Measurements from ENCODE around the gene GSTT4.
"Not testable (repeated sequence)": the region's sequence is repeated elsewhere in the genome, so short reads cannot be mapped to it uniquely, and the experiment has no call there.

Gene GSTT4

GRCh38 chr22:24005201-24005600, at the start of gene GSTT4:
TSS of gene GSTT4 (minus strand) at chr22:24005453. CDS start at chr22:24005356, 97 bp downstream.
- no peak for DNase-seq

DNA sequence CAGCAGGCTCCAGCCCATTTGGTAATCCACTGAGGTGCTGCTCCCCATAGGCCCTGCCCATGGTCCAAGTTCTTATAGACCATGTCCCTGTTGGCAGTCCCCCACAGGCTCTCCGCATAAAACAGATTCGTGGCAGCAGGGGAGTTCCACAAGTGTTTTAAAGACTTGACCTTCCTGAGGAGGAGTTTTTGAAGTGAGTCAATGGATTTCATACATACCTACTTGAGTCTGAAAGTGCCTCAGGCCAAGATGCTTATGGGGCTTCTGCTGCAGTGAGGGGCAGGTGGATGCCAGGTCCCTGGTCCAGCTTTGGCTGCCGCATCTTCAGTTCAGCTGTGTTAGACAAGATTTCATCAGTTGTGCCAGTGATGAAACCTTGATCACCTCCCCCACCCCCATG, 49.1 kb upstream of the GSTT4 start:
- no peak for DNase-seq

DNA sequence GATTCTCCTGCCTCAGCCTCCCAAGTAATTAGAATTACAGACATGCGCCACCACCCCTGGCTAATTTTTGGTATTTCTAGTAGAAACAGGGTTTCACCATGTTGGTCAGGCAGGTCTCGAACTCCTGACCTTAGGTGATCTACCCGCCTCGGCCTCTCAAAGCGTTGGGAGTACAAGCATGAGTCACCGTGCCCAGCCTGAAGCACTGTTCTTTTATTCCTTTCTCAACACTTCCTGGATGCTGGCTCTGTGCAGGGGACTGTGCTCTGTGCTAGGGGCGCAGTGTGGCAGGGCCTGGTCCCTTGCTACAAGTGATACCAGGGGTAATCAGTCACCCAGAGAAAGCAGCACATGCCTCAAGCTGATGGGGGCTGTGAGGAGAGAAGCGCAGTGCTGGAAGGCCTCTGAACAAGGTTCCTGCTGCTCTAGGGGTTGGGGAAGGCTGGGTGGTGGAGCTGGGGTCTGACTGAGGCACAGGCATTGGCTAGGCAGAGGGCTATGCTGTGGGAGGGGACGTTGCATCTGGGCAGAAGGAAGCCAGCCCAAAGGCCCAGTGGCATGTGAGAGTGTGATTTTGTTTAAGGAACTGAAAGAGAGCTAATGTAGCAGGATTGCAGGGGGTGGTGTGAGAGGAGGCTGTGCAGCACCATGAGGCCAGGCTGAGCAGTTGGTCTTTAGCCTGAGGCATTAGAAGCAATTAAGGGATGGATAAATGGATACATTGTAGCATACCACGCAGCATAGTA, 48.4 kb upstream of the GSTT4 start:
- DNase-seq = no peak

- no peak for DNase-seq
Measured at GRCh38 chr22:24051568-24051967, 46.3 kb upstream of the GSTT4 start.

- no peak for DNase-seq
Measured at GRCh38 chr22:24051028-24051427, 45.8 kb upstream of the GSTT4 start.

GRCh38 chr22:24049978-24050377, 44.7 kb upstream of the GSTT4 start:
- no peak for DNase-seq

GRCh38 chr22:24049211-24049610, 44.0 kb upstream of the GSTT4 start:
- DNase-seq = no peak

- DNase-seq = no peak
Measured at GRCh38 chr22:24046024-24046423, 40.8 kb upstream of the GSTT4 start.

DNA sequence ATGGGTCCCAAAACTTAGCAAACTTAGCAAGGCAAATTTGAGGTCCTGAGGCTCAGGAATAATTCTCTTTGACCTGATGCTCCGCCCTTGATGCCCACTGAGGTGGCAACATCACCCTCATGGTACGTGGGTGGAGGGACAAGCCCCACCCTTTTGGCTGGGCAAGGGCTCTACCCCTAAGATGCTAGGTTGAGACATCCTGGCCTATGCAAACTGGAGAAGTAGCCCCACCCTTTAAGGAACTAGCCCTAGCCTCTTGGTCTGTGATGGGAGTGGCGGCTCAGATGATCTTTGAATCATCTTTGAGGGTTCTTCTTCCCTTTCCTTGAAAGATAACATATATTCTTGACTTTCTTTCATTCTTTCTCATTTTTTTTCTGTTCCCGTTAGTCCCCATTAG, 38.7 kb upstream of the GSTT4 start:
- no peak for DNase-seq

DNA sequence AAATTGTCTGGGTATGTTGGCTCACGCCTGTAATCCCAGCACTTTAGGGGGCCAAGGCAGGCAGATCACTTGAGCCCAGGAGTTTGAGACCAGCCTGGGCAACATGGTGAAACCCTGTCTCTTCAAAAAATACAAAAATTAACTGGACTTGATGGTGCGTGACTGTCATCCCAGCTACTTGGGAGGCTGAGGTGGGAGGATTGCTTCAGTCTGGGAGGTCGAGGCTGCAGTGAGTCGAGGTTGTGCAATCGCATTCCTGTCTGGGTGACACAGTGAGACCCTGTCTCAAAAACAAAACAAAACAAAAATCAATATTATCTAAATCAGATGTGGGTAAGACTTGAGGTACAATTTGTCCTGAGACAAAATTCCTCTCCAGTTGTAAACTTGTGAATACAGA, 38.2 kb upstream of the GSTT4 start:
- not testable (repeated sequence) for DNase-seq

DNA sequence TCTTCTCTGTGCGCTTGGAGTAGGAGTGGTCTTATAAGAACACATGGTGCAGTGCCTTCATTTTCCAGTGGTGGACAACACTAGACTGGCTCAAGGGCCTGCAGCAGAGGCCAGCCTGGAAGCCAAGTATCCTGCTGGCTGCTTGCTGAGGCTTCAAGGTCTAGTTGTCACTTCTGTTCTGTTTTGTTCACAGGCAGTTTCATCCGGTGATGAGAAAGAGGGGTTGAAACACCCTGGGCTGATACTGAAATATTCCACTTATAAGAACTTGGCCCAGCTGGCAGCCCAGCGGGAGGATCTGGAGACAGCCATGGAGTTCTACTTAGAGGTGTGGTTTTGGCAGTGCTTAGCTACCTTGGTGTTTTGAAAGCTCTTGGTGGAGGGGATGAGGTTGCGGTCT, 35.7 kb upstream of the GSTT4 start:
- no peak for DNase-seq

GRCh38 chr22:24039046-24039445, 33.8 kb upstream of the GSTT4 start:
- no peak for DNase-seq

GRCh38 chr22:24037851-24038765, 32.9 kb upstream of the GSTT4 start:
- no peak for DNase-seq

- no peak for DNase-seq
Measured at GRCh38 chr22:24035296-24035695, 30.0 kb upstream of the GSTT4 start.

DNA sequence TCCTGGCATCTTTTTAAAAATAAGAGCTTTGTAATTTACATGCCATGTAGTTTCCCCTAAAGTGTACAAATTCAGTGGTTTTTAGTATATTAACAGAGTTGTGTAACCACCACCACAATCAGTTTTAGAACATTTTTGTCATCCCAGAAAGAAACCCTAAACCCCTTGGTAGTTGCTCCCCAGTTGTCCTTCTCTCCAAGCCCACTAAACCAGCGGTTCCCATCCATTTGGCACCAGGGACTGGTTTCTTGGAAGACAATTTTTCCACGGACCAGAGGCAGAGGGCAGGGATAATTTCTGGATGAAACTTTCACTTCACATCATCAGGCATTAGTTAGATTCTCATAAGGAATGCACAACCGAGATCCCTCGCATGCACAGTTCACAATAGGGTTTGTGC, 28.5 kb upstream of the GSTT4 start:
- no peak for DNase-seq

DNA sequence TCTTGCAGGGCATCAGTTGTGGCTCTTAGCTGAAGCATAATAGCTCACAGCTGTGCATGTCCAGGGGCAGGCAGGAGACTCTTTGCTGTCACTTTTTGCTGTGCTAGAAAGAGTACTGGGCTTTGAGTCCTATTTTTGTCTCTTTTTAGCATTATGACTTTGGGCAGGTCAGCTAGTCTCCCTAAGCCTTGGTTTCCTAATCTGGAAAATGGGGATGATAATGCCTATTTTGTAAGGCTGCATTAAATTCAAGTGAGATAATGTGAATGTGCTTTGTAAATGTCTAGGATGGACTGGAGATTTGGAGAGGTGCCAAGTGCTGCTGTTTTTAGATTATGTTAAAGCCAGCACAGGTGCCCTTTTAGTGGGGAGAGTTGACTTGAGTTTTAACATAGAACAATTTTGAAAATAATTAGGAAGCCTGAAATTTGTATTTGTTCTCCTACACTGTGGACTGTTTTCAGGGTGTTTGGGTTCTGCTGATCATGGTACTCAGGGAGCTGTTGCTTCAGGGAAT, 25.0 kb upstream of the GSTT4 start:
- DNase-seq = no peak

DNA sequence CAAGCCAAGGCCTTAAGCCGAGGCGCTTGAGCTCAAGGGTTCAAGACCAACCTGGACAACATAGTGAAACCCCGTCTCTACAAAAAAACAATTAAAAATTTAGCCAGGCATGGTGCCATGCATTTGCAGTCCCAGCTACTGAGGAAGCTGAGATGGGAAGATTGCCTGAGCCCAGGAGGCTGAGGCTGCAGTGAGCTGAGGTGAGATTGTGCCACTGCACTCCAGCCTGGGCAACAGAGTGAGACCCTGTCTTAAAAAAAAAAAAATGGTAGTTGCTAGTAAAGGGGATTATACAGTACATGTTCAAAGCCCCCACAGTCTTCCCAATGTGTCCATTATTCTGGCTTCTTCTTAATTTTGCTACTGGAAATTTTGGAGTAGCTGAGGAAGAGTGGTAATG, 24.1 kb upstream of the GSTT4 start:
- no peak for DNase-seq

DNA sequence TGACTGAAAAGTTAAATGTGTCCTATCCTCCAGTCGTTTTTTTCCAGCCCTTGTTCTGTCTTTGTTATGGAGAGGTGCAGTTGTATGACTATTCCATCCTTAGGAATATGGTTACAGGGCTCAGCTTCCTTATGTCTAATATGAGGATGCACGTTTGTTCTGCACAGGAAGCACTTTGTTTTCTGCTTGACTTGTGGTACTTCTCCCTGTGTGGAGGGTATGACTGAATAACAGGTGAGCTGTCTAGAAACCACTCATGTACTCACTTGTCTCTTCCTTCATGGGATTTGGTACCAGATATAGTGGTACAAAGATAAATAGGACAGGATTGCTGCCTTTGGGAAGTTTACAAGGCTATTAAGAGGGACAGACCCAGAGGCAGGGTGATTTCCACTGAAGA, 23.3 kb upstream of the GSTT4 start:
- DNase-seq = no peak

- DNase-seq = no peak
Measured at GRCh38 chr22:24027991-24028390, 22.7 kb upstream of the GSTT4 start.

DNA sequence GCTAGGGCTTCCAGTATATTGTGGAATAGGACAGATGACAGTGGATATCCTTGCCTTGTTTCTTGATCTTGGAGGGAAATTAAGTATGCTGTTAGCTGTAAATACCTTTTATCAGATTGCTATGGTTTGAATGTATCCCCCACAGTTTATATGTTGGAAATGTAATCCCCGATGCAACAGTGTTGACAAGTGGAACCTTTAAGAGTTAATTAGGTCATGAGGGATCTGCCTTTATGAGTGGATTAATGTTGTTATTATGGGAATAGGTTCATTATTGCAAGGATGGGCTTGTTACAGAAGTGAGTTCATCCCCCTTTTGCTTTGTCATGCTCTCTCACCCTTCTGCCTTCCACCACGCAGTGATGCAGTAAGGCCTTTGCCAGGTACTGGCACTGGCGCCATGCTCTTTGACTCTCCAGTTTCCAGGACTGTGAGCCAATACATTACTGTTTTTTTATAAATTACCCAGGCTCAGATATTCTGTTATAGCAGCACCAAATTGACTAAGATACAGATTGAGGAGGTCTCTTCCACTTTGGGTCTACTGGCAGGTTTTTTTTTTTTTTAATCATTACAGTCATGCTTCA, 22.2 kb upstream of the GSTT4 start:
- no peak for DNase-seq

DNA sequence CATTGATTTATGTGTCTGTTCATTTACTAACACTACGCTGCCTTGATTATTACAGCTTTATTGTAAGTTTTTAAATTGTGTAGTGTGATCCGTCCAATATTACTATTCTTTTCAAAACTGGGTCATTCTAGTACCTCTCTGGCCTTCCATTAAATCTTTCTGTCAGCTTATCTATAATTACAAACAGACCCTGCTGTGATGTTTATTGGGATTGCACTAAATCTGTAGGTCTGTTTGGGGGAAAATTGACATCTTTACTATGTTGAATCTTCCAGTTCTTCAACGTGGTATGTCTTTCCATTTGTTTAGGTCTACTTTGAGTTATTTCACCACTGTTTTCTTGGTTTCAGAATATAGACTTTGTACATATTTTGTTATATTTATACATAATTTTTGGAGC, 21.5 kb upstream of the GSTT4 start:
- DNase-seq = no peak

GRCh38 chr22:24026056-24026455, 20.8 kb upstream of the GSTT4 start:
- no peak for DNase-seq

DNA sequence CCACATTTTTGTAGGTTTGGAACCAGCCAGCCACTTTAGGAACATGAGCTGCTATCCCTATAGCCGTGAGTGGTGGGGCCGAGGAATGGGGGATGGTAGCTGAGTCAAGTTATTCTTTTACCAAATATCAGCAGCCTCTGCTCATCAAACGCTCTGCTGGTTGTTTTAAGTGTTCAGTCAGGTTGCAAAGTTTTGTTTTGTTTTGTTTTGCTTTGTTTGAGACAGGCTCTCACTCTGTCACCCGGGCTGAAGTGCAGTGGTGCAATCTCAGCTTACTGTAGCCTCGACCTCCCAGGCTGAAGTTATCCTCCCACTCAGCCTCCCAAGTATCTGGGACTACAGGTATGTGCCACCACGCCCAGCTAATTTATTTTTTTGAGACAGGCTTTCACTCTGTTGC, 20.2 kb upstream of the GSTT4 start:
- DNase-seq = no peak

GRCh38 chr22:24024354-24024753, 19.1 kb upstream of the GSTT4 start:
- DNase-seq = no peak

All from stimulated activated CD4-positive, alpha-beta T cell treated with anti-CD3 and anti-CD28 coated beads, Interleukin-1b, Interleukin-23, amount 100 ng/mL, for 48 hours (primary cell).